K562 (cell line): ENCODE data around the gene C13orf42. TPM values are rescaled to one million over a fixed set of nuclear protein-coding genes. Genes with fewer than 3 reads are reported as not detected.

ENCODE experiments used
- ATAC-seq: fragments of 200-7000 bp; cut with Tn5 transposase; 3 replicates; pipeline ENCODE4 v1.9.1; 2020; ENCODE audit warnings: moderate library complexity
- BruUV-seq: library from RNA; stranded (reverse); fragments of 400-500 nt; replicated peaks from 2 replicates; lab custom pipeline; 2021; lab: Mats Ljungman, UMichigan
- CTCF ChIA-PET: fragments of 300-600 bp; formaldehyde crosslinking; extraction: SDS; loops from one replicate; lab custom pipeline; 2021; ENCODE audit warnings: low intra/inter-chr PET ratio; lab: Yijun Ruan, JAX
- POLR2A ChIA-PET: fragments of 300-600, 350-650 bp; sonication (Branson Sonifier 250); formaldehyde crosslinking; extraction: SDS; loops from one replicate; lab custom pipeline; 2021; ENCODE audit warnings: antibody characterized with exemption, inconsistent platforms; lab: Yijun Ruan, JAX
- DNase-seq, 4 experiments: peaks; one replicate each; pipeline versions ENCODE4 v3.0.0 to v3.0.0-alpha.2; 2011 to 2018; ENCODE audit warnings: low spot score in 3 of 4, mixed read lengths in 3 of 4; ENCODE audit errors: extremely low read depth in 1 of 4
- FAIRE-seq: peaks from 2 replicates; lab custom pipeline; 2011; peaks lifted over from hg19 to GRCh38; lab: Jason Lieb, UNC
- H2AFZ ChIP-seq: 2 replicates; pipeline ENCODE4 v1.6.0; 2011; ENCODE audit warnings: low read depth, low read length, control low read depth, inconsistent platforms
- H3K27ac ChIP-seq: fragments of 200-600 bp; 3 replicates; pipeline ENCODE4 v1.8.0; 2011; ENCODE audit warnings: low read depth, mild to moderate bottlenecking, control low read depth, inconsistent platforms, low read length, moderate library complexity, mixed read lengths; ENCODE audit errors: extremely low read depth
- H3K27me3 ChIP-seq, 2 experiments: fragments of 300-600 bp in 1 of 2; 2 replicates in 1 of 2; 3 replicates in 1 of 2; pipeline versions ENCODE4 v1.6.0 to v1.8.0; 2011; ENCODE audit warnings: inconsistent platforms in 2 of 2, low read length in 2 of 2, mild to moderate bottlenecking in 1 of 2, mixed read lengths in 1 of 2, moderate library complexity in 1 of 2; ENCODE audit not compliant: control insufficient read depth in 2 of 2, insufficient read depth in 2 of 2
- H3K36me3 ChIP-seq: fragments of 300-600 bp; 3 replicates; pipeline ENCODE4 v1.8.0; 2011; ENCODE audit warnings: mild to moderate bottlenecking, low read length, inconsistent platforms; ENCODE audit not compliant: control insufficient read depth, insufficient read depth
- H3K4me1 ChIP-seq, 2 experiments: fragments of 200-600 bp in 1 of 2; replicated peaks in 1 of 2; 2 replicates in 1 of 2; 3 replicates in 1 of 2; pipeline versions ENCODE4 v1.5.1 to v1.8.0; 2011; ENCODE audit warnings: inconsistent platforms in 2 of 2, low read length in 2 of 2, mild to moderate bottlenecking in 1 of 2, mixed read lengths in 1 of 2, moderate library complexity in 1 of 2; ENCODE audit not compliant: control insufficient read depth in 2 of 2, insufficient read depth in 2 of 2
- H3K4me2 ChIP-seq: 2 replicates; pipeline ENCODE4 v1.6.1; 2011; ENCODE audit warnings: low read length, control low read depth, inconsistent platforms, mixed read lengths; ENCODE audit not compliant: insufficient read depth
- H3K4me3 ChIP-seq: fragments of 200-600 bp; sonication (generic), shearing (Covaris generic); 2 replicates; pipeline ENCODE4 v1.5.1; 2016; ENCODE audit warnings: control low read depth, inconsistent platforms
- H3K79me2 ChIP-seq: fragments of 200-600 bp; 3 replicates; pipeline ENCODE4 v1.8.0; 2011; ENCODE audit warnings: low read length, inconsistent platforms; ENCODE audit not compliant: control insufficient read depth, insufficient read depth
- H3K9ac ChIP-seq, 2 experiments: 2 replicates each; pipeline versions ENCODE4 v1.6.0 to v1.6.1; 2011; ENCODE audit warnings: low read depth in 2 of 2, low read length in 2 of 2, control low read depth in 1 of 2, inconsistent platforms in 1 of 2, mild to moderate bottlenecking in 1 of 2, mixed read lengths in 1 of 2; ENCODE audit not compliant: insufficient read depth in 1 of 2
- H3K9me1 ChIP-seq: one replicate; pipeline ENCODE4 v1.6.0; 2011; ENCODE audit warnings: inconsistent platforms, mild to moderate bottlenecking, low read length, moderate library complexity; ENCODE audit not compliant: control insufficient read depth, insufficient read depth
- H3K9me3 ChIP-seq: replicated peaks from 2 replicates; pipeline ENCODE4 v1.5.1; 2011; ENCODE audit warnings: low read depth, low read length, inconsistent platforms; ENCODE audit not compliant: control insufficient read depth, insufficient read depth
- H4K20me1 ChIP-seq: replicated peaks from 2 replicates; pipeline ENCODE4 v1.6.1; 2011; ENCODE audit warnings: low read length, inconsistent platforms, mixed read lengths; ENCODE audit not compliant: control insufficient read depth, insufficient read depth
- CEBPB ChIP-seq: fragments of 450-650 bp; IDR thresholded peaks from 2 replicates; pipeline ENCODE4 v1.6.1; 2016; ENCODE audit warnings: missing genetic modification characterization, missing compliant biosample characterization
- CEBPZ ChIP-seq: fragments of 150-350 bp; IDR thresholded peaks from 2 replicates; pipeline ENCODE4 v1.6.1; 2014; ENCODE audit warnings: low read depth, mild to moderate bottlenecking, low read length, borderline replicate concordance
- MIER1 ChIP-seq: fragments of 450-650 bp; IDR thresholded peaks from 2 replicates; pipeline ENCODE4 v1.6.1; 2016; ENCODE audit warnings: antibody characterized with exemption, mild to moderate bottlenecking, low read depth
- POLR2G ChIP-seq: fragments of 200-400 bp; formaldehyde crosslinking; IDR thresholded peaks from 2 replicates; pipeline ENCODE4 v1.6.1; 2017; ENCODE audit warnings: low read depth, mild to moderate bottlenecking, antibody characterized with exemption, low read length, moderate library complexity
- TBP ChIP-seq: optimal IDR thresholded peaks from 2 replicates; pipeline ENCODE3; 2011; ENCODE audit warnings: low read depth, low read length, improper control_type of control experiment
- TCF7 ChIP-seq: sonication (generic); IDR thresholded peaks from 2 replicates; pipeline ENCODE4 v1.6.1; 2016; ENCODE audit warnings: antibody characterized with exemption, borderline replicate concordance
- TGIF2 ChIP-seq: sonication (generic); formaldehyde crosslinking; IDR thresholded peaks from 2 replicates; pipeline ENCODE4 v1.8.1; 2022; ENCODE audit warnings: mild to moderate bottlenecking, missing genetic modification reagents, moderate library complexity
- TRIM24 ChIP-seq, 2 experiments: fragments of 450-650 bp; IDR thresholded peaks; 2 replicates each; pipeline ENCODE4 v1.6.1; 2016
- ZNF24 ChIP-seq: fragments of 450-650 bp; IDR thresholded peaks from 2 replicates; pipeline ENCODE4 v1.6.1; 2016
- ZNF395 ChIP-seq: fragments of 200-800 bp; sonication (Bioruptor generic); IDR thresholded peaks from 2 replicates; pipeline ENCODE4 v1.6.1; 2017; ENCODE audit warnings: missing genetic modification characterization, missing compliant biosample characterization
- WGBS: fragments of 100-300 bp; shearing (Covaris generic); methylation state at CpG from one replicate; pipeline ENCODE4 v1.1.6; 2016; ENCODE audit warnings: low coverage, mixed read lengths; ENCODE audit not compliant: insufficient coverage; ENCODE audit errors: missing lambda C conversion rate; 5-methylcytosine and 5-hydroxymethylcytosine counted together
- in situ Hi-C: fragments of 300-500 bp; cut with MboI; formaldehyde crosslinking; loops from 4 replicates; pipeline ENCODE4 v1.15.0; 2018; ENCODE audit warnings: inconsistent platforms, mixed read lengths
- intact Hi-C: fragments of 100-400 bp; cut with micrococcal nuclease; formaldehyde crosslinking; loops from 2 replicates; pipeline ENCODE4 v1.14.2; 2022
- polyA plus RNA-seq, 8 experiments: library from polyadenylated mRNA; depleted of rRNA in 4 of 8; stranded (reverse) in 5 of 8; unstranded in 3 of 8; fragments of >200 nt; fragmentation: Nextera tagmentation in 2 of 8; fragmentation: Illumina TruSeq in 1 of 8; extraction: Ambion mirVana in 2 of 8; extraction: Trizol in 1 of 8; gene quantifications; 2 replicates each; pipeline versions ENCODE4 v1.2.1 to v1.2.3, GENCODE V29; 2011 to 2014; ENCODE audit warnings: inconsistent platforms in 1 of 8, missing spikeins in 1 of 8
- total RNA-seq, 7 experiments: library from RNA; depleted of rRNA in 6 of 7; stranded (reverse); fragments of >200 nt in 6 of 7; fragmentation: Illumina TruSeq in 2 of 7; extraction: Trizol in 2 of 7; gene quantifications; 2 replicates each; pipeline versions ENCODE4 v1.2.1 to v1.2.3, GENCODE V29; 2011 to 2021; ENCODE audit warnings: low replicate concordance in 1 of 7

Gene C13orf42
- total and polyA plus RNA-seq, 9 of the 15 experiments (the other 6 are each of a cell fraction or from before 2014, with no cell fraction given) = 0.18 TPM; not detected in 8

GRCh38 chr13:51063909-51064308 is 47.2 kb downstream of the C13orf42 start:
- no peak for ATAC-seq
- Histone ChIP-seq H3K27me3 (peaks cover 0 to 43% of the 10 kb centered on the region in 2 experiments; a peak in 4 of 5 replicates), H3K9me1 (no peaks in the 10 kb centered on the region), H2AFZ (no peak overlapping the region), H3K4me3 (no peak overlapping the region), H3K9me3 (no peaks in the 10 kb centered on the region), H3K4me1 (no peaks in the 10 kb centered on the region), H3K27ac (no peak overlapping the region), H3K9ac (no peak overlapping the region), H3K36me3 (no peaks in the 10 kb centered on the region), H3K4me2 (no peak overlapping the region), H3K79me2 (no peaks in the 10 kb centered on the region), H4K20me1 (no peaks in the 10 kb centered on the region)
- in situ Hi-C loops = loop anchor here (10.0 to 25.0 kb wide), 2 partner anchors 1089 to 1402 kb away; no protein-coding TSS in a partner anchor
- CTCF ChIA-PET = no interaction called here
- no peak for DNase-seq
- TF ChIP-seq TBP (no peak), CEBPB (tag) (no peak)
- intact Hi-C loops = loop anchor here (10.0 kb wide), 2 partner anchors 149 to 259 kb away; no protein-coding TSS in a partner anchor
- 8% methylated on average over 3 of the region's 3 CpGs for WGBS
- BruUV-seq = no TSS peak
- POLR2A ChIA-PET = no interaction called here
- FAIRE-seq = no peak

GRCh38 chr13:51058461-51059167 is 52.5 kb downstream of the C13orf42 start:
- BruUV-seq = no TSS peak
- ATAC-seq (no peak), DNase-seq (no peak), FAIRE-seq (no peak)
- CTCF ChIA-PET = no interaction called here
- no peak overlapping the region for H3K4me3 ChIP-seq
- H3K27ac ChIP-seq = no peak overlapping the region
- no peaks in the 10 kb centered on the region for H3K9me3 ChIP-seq
- H3K4me2 ChIP-seq = no peak overlapping the region
- H3K79me2 ChIP-seq = no peaks in the 10 kb centered on the region
- H3K9me1 ChIP-seq = no peaks in the 10 kb centered on the region
- H3K36me3 ChIP-seq = no peaks in the 10 kb centered on the region
- H3K27me3 ChIP-seq = peaks cover 0 to 16% of the 10 kb centered on the region in 2 experiments; a peak in 3 of 5 replicates
- POLR2A ChIA-PET = interaction anchor here (0.7 kb wide), 1 partner anchor 1169 kb away, joined by 3 read pairs; no protein-coding TSS in a partner anchor
- in situ Hi-C loops (loop anchor here (25.0 kb wide), 1 partner anchor 1396 kb away; no protein-coding TSS in a partner anchor), intact Hi-C loops (no loop called here)
- H4K20me1 ChIP-seq = no peaks in the 10 kb centered on the region
- no peak overlapping the region for H2AFZ ChIP-seq
- no peak overlapping the region for H3K9ac ChIP-seq
- WGBS = 0% methylated on average over 6 of the region's 6 CpGs
- no peaks in the 10 kb centered on the region for H3K4me1 ChIP-seq
- no peak for TF ChIP-seq TGIF2 (CRISPR knock-in tag)
- no peak for TF ChIP-seq MIER1
- no peak for TF ChIP-seq ZNF395 (CRISPR knock-in tag)
- TF ChIP-seq POLR2G = no peak
- TF ChIP-seq TCF7 = no peak
- no peak for TF ChIP-seq TRIM24 (IDR thresholded peaks at IDR 0.05)
- TF ChIP-seq ZNF24 = no peak
- TF ChIP-seq CEBPZ = no peak
